Measurements from ENCODE around the gene GRAMD1B.

The GRAMD1B gene

GRCh38 chr11:123526027-123526805, 96.1 kb downstream of the GRAMD1B start:
- in situ Hi-C loops (cut with HindIII; ENCODE audit: low sequenced_read_pairs) = no loop called here
- DNase-seq (ENCODE audit: low read depth, low spot score) = no peak
- no peak for TF ChIP-seq CTCF (IDR thresholded peaks at IDR 0.05; ENCODE audit: low read depth, low read length)
- H3K4me3 ChIP-seq (ENCODE audit: low read depth, low read length) = no peak overlapping the region

- no peak for TF ChIP-seq CTCF (IDR thresholded peaks at IDR 0.05; ENCODE audit: low read depth, low read length)
- in situ Hi-C loops (cut with HindIII; ENCODE audit: low sequenced_read_pairs) = no loop called here
- no peak for DNase-seq (ENCODE audit: low read depth, low spot score)
- H3K4me3 ChIP-seq (ENCODE audit: low read depth, low read length) = no peak overlapping the region
Measured at GRCh38 chr11:123526918-123527317, 96.8 kb downstream of the GRAMD1B start.

GRCh38 chr11:123527526-123527925, 97.5 kb downstream of the GRAMD1B start:
- no peak for DNase-seq (ENCODE audit: low read depth, low spot score)
- no peak for TF ChIP-seq CTCF (IDR thresholded peaks at IDR 0.05; ENCODE audit: low read depth, low read length)
- in situ Hi-C loops (cut with HindIII; ENCODE audit: low sequenced_read_pairs) = no loop called here
- no peak overlapping the region for H3K4me3 ChIP-seq (ENCODE audit: low read depth, low read length)

- in situ Hi-C loops (cut with HindIII; ENCODE audit: low sequenced_read_pairs) = no loop called here
- no peak overlapping the region for H3K4me3 ChIP-seq (ENCODE audit: low read depth, low read length)
- TF ChIP-seq CTCF (IDR thresholded peaks at IDR 0.05; ENCODE audit: low read depth, low read length) = no peak
- DNase-seq (ENCODE audit: low read depth, low spot score) = no peak
Measured at GRCh38 chr11:123527947-123528346, 97.9 kb downstream of the GRAMD1B start.

GRCh38 chr11:123531325-123531724, 101.3 kb downstream of the GRAMD1B start:
- TF ChIP-seq CTCF (IDR thresholded peaks at IDR 0.05; ENCODE audit: low read depth, low read length) = no peak
- in situ Hi-C loops (cut with HindIII; ENCODE audit: low sequenced_read_pairs) = no loop called here
- no peak for DNase-seq (ENCODE audit: low read depth, low spot score)
- no peak overlapping the region for H3K4me3 ChIP-seq (ENCODE audit: low read depth, low read length)

GRCh38 chr11:123532131-123532530, 102.1 kb downstream of the GRAMD1B start:
- H3K4me3 ChIP-seq (ENCODE audit: low read depth, low read length) = no peak overlapping the region
- in situ Hi-C loops (cut with HindIII; ENCODE audit: low sequenced_read_pairs) = no loop called here
- no peak for TF ChIP-seq CTCF (IDR thresholded peaks at IDR 0.05; ENCODE audit: low read depth, low read length)
- no peak for DNase-seq (ENCODE audit: low read depth, low spot score)
